GM12873 (cell line): ENCODE results near the gene RPH3AL.
A peak's percentile ranks its signal among the peaks of the same experiment; 100 is the strongest.

Experiments used
- TF ChIP-seq, protein P1 (sequence below): IDR thresholded peaks from 2 replicates; pipeline ENCODE4 v1.5.1; 2012; ENCODE audit warnings: low read depth, mild to moderate bottlenecking, moderate library complexity, low read length, control low read depth; ENCODE audit not compliant: insufficient read depth; ENCODE audit errors: missing control alignments

Gene RPH3AL

DNA sequence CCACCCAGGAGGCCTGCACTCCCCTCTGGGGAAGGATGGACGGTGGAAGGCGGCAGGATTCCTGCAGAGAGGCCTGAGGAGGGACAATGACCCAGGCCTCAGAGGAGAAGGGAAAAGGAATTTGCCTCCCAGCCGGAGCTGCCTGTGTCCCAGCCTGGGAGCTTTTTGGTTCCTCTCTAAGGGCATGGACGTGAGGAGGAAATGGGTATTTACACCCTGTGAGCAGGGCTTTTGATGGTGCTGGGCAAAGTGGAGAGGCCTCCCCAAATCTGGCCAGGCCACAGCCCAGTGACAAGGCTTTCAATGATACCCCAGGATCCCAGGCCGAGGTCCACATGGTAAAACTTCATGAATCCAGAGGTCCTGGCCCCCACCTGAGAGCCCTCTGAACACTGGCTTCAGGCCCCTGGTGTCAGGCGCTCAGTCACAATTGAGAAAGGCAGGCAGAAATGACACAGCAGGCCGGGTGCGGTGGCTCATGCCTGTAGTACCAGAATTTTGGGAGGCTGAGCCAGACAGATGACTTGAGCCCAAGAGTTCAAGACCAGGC lies 115.1 kb downstream of the RPH3AL start:
- TF ChIP-seq, protein P1, sequence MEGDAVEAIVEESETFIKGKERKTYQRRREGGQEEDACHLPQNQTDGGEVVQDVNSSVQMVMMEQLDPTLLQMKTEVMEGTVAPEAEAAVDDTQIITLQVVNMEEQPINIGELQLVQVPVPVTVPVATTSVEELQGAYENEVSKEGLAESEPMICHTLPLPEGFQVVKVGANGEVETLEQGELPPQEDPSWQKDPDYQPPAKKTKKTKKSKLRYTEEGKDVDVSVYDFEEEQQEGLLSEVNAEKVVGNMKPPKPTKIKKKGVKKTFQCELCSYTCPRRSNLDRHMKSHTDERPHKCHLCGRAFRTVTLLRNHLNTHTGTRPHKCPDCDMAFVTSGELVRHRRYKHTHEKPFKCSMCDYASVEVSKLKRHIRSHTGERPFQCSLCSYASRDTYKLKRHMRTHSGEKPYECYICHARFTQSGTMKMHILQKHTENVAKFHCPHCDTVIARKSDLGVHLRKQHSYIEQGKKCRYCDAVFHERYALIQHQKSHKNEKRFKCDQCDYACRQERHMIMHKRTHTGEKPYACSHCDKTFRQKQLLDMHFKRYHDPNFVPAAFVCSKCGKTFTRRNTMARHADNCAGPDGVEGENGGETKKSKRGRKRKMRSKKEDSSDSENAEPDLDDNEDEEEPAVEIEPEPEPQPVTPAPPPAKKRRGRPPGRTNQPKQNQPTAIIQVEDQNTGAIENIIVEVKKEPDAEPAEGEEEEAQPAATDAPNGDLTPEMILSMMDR: no peak

DNA sequence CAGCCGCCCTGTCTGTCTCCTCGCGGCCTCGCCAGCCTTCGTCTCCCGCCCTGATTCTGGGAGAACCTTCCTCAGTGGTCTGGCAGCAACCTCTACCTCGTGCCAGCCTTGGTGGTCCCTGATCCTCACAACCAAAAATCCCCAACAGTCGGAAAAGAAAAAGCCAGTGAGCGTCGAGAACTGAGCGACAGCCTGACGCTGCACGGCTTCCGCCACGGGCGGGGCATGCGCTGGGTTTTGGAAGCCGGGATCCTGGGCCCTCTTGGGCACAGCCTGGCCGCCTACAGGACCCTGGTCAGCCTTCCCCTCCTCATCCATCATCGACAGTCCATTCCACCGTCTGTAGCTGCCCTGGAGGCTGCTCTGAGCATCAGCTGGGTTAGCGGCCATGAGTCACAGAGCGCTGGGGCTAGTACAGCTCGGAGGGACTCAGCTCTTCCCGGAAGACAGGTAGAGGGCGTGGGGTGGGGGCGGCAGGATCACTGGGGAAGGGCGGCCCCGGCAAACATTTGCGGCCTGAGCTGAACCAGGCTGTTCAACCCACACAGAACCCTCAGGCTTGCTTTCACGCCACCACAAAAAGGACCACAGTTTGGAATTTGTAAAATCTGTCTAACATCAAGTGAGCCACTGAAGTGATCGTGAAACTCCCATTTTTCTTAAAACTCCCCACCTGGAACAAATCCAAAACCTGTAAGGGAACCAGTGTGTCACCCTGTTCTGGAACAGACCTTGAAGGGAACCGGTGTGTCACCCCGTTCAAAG lies 115.8 kb downstream of the RPH3AL start:
- TF ChIP-seq, protein P1: no peak

DNA sequence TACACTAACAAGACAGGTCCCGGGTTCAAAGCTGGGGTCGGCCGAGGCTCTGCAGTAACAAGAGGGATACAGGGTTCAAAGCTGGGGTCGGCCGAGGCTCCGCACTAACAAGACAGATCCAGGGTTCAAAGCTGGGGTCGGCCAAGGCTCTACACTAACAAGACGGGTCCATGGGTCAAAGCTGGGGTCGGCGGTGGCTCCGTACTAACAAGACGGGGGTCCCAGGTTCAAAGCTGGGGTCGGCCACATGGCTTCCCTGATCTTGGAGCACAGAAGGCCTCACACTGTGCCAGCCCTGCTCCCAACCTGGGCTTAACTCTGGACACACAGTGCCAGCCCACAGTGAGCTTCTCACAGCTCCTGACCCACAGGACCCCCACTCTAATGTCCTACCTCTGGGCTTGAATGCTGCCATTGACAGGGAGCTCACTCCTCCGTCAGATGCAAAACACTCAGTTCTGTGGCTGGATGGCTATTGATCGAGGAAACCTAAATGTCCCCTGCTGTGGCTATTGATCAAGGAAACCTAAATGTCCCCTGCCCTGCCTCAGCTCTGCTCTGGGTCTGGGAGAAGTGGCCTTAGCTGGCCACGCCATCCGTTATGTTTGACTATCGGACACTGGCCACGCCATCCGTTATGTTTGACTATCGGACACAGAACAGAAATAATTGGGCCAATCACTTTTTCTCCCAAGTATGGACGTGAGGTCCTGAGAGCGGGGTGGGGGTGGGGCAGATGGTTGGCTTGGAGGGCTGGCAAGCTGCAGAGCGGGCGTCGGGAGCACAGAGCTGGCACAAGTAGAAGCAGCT lies 116.6 kb downstream of the RPH3AL start:
- TF ChIP-seq, protein P1: no peak

DNA sequence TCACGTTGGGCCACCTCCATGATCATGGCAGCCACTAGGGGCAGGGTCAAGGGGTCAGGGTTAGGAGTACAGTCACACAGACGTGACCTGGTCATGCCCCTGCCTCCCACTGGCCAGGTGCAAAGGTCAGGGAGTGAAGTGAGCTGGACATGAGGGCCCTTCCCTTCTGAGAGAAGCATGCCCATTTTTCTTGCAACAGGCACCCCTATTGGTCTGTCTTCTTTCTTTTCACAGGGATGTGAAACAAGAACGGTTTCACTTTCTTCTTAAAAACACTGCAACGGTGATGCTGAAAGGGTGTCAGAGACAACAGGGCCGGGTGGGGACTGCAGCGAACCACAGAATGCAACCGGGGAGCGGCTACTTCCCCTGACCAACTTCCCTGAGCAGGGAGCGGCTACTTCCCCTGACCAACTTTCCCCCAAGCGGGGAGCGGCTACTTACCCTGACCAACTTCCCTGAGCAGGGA lies 119.1 kb downstream of the RPH3AL start:
- TF ChIP-seq, protein P1: peak; percentile 23

DNA sequence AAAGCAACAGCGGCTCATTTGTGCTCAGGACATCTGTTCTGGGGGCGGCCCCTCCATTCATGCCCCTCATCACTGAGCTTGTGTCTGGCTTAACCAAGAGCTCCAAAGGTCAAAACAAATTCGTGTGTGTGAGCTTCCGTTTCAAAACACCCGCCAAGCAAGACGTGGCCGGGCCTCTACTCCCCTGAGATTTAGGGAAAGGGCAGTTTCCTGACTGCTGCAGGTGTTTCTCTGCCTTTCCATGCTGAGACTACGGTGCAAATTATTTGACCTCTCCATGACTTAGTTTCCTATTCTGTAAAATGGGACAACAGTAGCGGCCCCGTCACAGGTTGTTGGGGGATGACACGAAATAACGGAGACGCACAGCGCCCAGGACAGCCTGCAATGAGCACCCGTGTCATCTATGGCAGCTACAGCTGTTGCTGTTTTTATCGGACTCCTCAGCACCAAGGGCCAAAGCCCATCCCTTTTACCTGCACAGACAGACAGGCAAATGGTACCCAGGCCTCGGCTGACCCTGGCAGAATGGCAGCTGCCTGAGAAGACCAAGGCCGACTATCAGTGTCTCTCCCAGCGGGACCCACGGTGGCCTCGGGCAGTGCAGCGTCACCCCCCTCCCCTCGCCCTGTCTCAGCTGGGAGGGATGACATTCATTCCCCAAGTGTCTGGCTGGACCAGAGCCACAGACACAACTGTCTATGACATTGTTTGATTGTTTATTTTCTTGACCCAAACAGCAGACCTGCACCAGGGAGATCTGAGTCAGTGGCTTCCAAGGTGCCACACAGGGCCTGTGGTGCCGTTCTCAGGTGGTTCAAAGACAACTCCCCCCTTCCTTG lies 120.4 kb downstream of the RPH3AL start:
- TF ChIP-seq, protein P1: no peak

DNA sequence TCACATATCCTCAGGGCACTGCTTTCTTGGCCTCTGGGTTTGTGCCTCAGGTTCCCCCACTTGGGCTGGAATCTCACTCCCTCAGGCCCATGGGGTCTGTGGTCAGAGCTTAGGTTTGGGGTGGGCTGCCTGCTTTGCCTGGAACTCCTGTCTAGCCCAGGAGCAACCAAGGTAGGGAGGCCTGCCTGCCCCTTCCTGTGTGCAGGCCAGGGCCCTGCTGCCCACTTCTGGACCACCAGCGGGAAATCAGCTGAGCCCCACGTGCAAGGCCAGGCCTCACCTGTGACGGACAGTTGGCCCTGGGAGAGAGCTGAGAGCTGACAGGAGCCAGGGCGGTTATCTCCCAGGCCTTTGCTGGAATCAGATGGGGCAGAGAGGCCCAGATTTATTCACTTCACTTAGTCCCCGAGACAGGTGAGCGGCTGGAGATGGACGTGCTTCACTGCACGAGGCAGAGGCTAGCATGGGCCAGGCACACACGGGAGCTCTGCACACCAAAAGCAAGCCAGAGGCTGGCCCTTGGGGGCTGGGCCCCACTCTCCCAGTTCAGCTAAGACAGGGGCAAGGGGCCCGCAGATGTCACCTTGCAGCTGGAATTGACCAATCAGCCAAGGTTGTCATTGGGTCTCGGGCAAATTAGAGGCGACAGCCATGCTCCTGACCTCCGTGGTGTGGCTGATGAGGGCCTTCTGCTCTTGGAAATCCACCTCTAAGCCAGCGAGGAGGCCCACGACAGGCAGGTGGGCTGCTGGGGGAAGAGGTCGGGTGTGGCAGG lies 121.2 kb downstream of the RPH3AL start:
- TF ChIP-seq, protein P1: no peak
